ENCODE data around the gene KLHL2. TPM values are rescaled to one million over a fixed set of nuclear protein-coding genes. Genes with fewer than 3 reads are reported as not detected.
"Not testable (repeated sequence)": the region's sequence is repeated elsewhere in the genome, so short reads cannot be mapped to it uniquely, and the experiment has no call there.

KLHL2 gene
- 4.8 TPM for polyA plus RNA-seq (2013, experiment 1 of 2)
- 4.5 TPM for polyA plus RNA-seq (2013, experiment 2 of 2)

GRCh38 chr4:165207431-165208220 is at the start of gene KLHL2:
TSS of gene KLHL2 (plus strand) at chr4:165207561. CDS start at chr4:165207877, 316 bp downstream.
- peaks cover 1% of the 10 kb centered on the region for H3K79me1 ChIP-seq (ENCODE audit: low read length)
- H3K79me2 ChIP-seq (ENCODE audit: control insufficient read depth, insufficient read depth, low read length): peaks cover 3% of the 10 kb centered on the region
- DNase-seq: peak; percentile 75
- peak within 1 kb of the TSS; percentile 70 for H3K9ac ChIP-seq (ENCODE audit: low read length)
- no peak within 1 kb of the TSS for H2BK5ac ChIP-seq (ENCODE audit: low read length)
- H3K56ac ChIP-seq (ENCODE audit: low read length): peak within 1 kb of the TSS; percentile 86
- no peaks in the 10 kb centered on the region for H3K36me3 ChIP-seq (ENCODE audit: control insufficient read depth, insufficient read depth, low read length)
- H3K23ac ChIP-seq (ENCODE audit: low read length): peak within 1 kb of the TSS; percentile 67
- no peaks in the 10 kb centered on the region for H3K27me3 ChIP-seq (ENCODE audit: insufficient read depth, low read length, poor library complexity)
- peak within 1 kb of the TSS; percentile 66 for H3K27ac ChIP-seq (ENCODE audit: low read depth, low read length)
- H3K18ac ChIP-seq (ENCODE audit: low read length): peak within 1 kb of the TSS; percentile 83
- H2BK15ac ChIP-seq (replicated peaks; ENCODE audit: low read depth): peak within 1 kb of the TSS; percentile 3
- no peak within 1 kb of the TSS for H4K5ac ChIP-seq (ENCODE audit: low read length)
- WGBS (ENCODE audit: extremely low coverage, insufficient coverage, low lambda C conversion rate): no CpG with 5 or more reads among the region's 113 CpGs
- H3K4me3 ChIP-seq (ENCODE audit: low read length): peak within 1 kb of the TSS; percentile 69
- H2AK5ac ChIP-seq (ENCODE audit: low read length): no peak within 1 kb of the TSS
- H3K4me2 ChIP-seq (ENCODE audit: low read length): peak within 1 kb of the TSS; percentile 91
- no peak within 1 kb of the TSS for H4K8ac ChIP-seq (ENCODE audit: low read depth, low read length)
- H3K4me1 ChIP-seq (ENCODE audit: control insufficient read depth, low read depth, low read length): no peaks in the 10 kb centered on the region
- H3K4ac ChIP-seq (ENCODE audit: low read depth, low read length): peak within 1 kb of the TSS; percentile 73
- peak within 1 kb of the TSS; percentile 65 for H2BK120ac ChIP-seq (ENCODE audit: low read depth, low read length)

GRCh38 chr4:165158762-165159161 is 48.6 kb upstream of the KLHL2 start:
- Histone ChIP-seq H3K27me3 (ENCODE audit: insufficient read depth, low read length, poor library complexity) (no peaks in the 10 kb centered on the region), H3K27ac (ENCODE audit: low read depth, low read length) (no peak overlapping the region), H3K4me3 (ENCODE audit: low read length) (no peak overlapping the region), H3K79me2 (ENCODE audit: control insufficient read depth, insufficient read depth, low read length) (no peaks in the 10 kb centered on the region), H4K8ac (ENCODE audit: low read depth, low read length) (no peak overlapping the region), H3K36me3 (ENCODE audit: control insufficient read depth, insufficient read depth, low read length) (no peaks in the 10 kb centered on the region), H2AK5ac (ENCODE audit: low read length) (no peak overlapping the region), H2BK120ac (ENCODE audit: low read depth, low read length) (no peak overlapping the region), H3K79me1 (ENCODE audit: low read length) (no peaks in the 10 kb centered on the region), H3K23ac (ENCODE audit: low read length) (no peak overlapping the region), H3K4me1 (ENCODE audit: control insufficient read depth, low read depth, low read length) (no peaks in the 10 kb centered on the region), H2BK5ac (ENCODE audit: low read length) (no peak overlapping the region), H3K56ac (ENCODE audit: low read length) (no peak overlapping the region), H4K5ac (ENCODE audit: low read length) (no peak overlapping the region), H3K4me2 (ENCODE audit: low read length) (no peak overlapping the region), H2BK15ac (replicated peaks; ENCODE audit: low read depth) (no peak overlapping the region), H3K9ac (ENCODE audit: low read length) (no peak overlapping the region), H3K4ac (ENCODE audit: low read depth, low read length) (no peak overlapping the region), H3K18ac (ENCODE audit: low read length) (no peak overlapping the region)
- no peak for DNase-seq

- H3K4me1 ChIP-seq (ENCODE audit: control insufficient read depth, low read depth, low read length): no peaks in the 10 kb centered on the region
- no peak overlapping the region for H3K18ac ChIP-seq (ENCODE audit: low read length)
- H2BK5ac ChIP-seq (ENCODE audit: low read length): no peak overlapping the region
- no peak overlapping the region for H3K27ac ChIP-seq (ENCODE audit: low read depth, low read length)
- H3K4me2 ChIP-seq (ENCODE audit: low read length): no peak overlapping the region
- no peak overlapping the region for H4K5ac ChIP-seq (ENCODE audit: low read length)
- H3K23ac ChIP-seq (ENCODE audit: low read length): no peak overlapping the region
- H3K4me3 ChIP-seq (ENCODE audit: low read length): no peak overlapping the region
- no peak overlapping the region for H2BK15ac ChIP-seq (replicated peaks; ENCODE audit: low read depth)
- WGBS (ENCODE audit: extremely low coverage, insufficient coverage, low lambda C conversion rate): no CpG with 5 or more reads among the region's 2 CpGs
- no peak overlapping the region for H4K8ac ChIP-seq (ENCODE audit: low read depth, low read length)
- H3K79me2 ChIP-seq (ENCODE audit: control insufficient read depth, insufficient read depth, low read length): no peaks in the 10 kb centered on the region
- H3K36me3 ChIP-seq (ENCODE audit: control insufficient read depth, insufficient read depth, low read length): no peaks in the 10 kb centered on the region
- no peak overlapping the region for H3K4ac ChIP-seq (ENCODE audit: low read depth, low read length)
- no peak overlapping the region for H3K56ac ChIP-seq (ENCODE audit: low read length)
- H3K79me1 ChIP-seq (ENCODE audit: low read length): no peaks in the 10 kb centered on the region
- no peak overlapping the region for H2AK5ac ChIP-seq (ENCODE audit: low read length)
- no peak overlapping the region for H3K9ac ChIP-seq (ENCODE audit: low read length)
- H3K27me3 ChIP-seq (ENCODE audit: insufficient read depth, low read length, poor library complexity): no peaks in the 10 kb centered on the region
- no peak for DNase-seq
- H2BK120ac ChIP-seq (ENCODE audit: low read depth, low read length): no peak overlapping the region
Observed at GRCh38 chr4:165164257-165164656, 43.1 kb upstream of the KLHL2 start.

GRCh38 chr4:165166872-165167271 is 40.5 kb upstream of the KLHL2 start:
- not testable (repeated sequence) for H3K23ac ChIP-seq (ENCODE audit: low read length); H3K36me3 ChIP-seq (ENCODE audit: control insufficient read depth, insufficient read depth, low read length); H3K79me1 ChIP-seq (ENCODE audit: low read length); H3K9ac ChIP-seq (ENCODE audit: low read length); H3K4me2 ChIP-seq (ENCODE audit: low read length); H2BK5ac ChIP-seq (ENCODE audit: low read length); H4K5ac ChIP-seq (ENCODE audit: low read length); H2BK15ac ChIP-seq (replicated peaks; ENCODE audit: low read depth); H3K4me1 ChIP-seq (ENCODE audit: control insufficient read depth, low read depth, low read length); H3K27ac ChIP-seq (ENCODE audit: low read depth, low read length); H3K4me3 ChIP-seq (ENCODE audit: low read length); H3K56ac ChIP-seq (ENCODE audit: low read length); H3K4ac ChIP-seq (ENCODE audit: low read depth, low read length); H3K79me2 ChIP-seq (ENCODE audit: control insufficient read depth, insufficient read depth, low read length); H2AK5ac ChIP-seq (ENCODE audit: low read length); H2BK120ac ChIP-seq (ENCODE audit: low read depth, low read length); H4K8ac ChIP-seq (ENCODE audit: low read depth, low read length); H3K27me3 ChIP-seq (ENCODE audit: insufficient read depth, low read length, poor library complexity); DNase-seq; H3K18ac ChIP-seq (ENCODE audit: low read length)
- no CpG with 5 or more reads among the region's 1 CpG for WGBS (ENCODE audit: extremely low coverage, insufficient coverage, low lambda C conversion rate)

- DNase-seq: no peak
- WGBS (ENCODE audit: extremely low coverage, insufficient coverage, low lambda C conversion rate): no CpG with 5 or more reads among the region's 6 CpGs
Observed at GRCh38 chr4:165167650-165168049, 39.7 kb upstream of the KLHL2 start.

GRCh38 chr4:165170819-165171218 is 36.5 kb upstream of the KLHL2 start:
- no peaks in the 10 kb centered on the region for H3K4me1 ChIP-seq (ENCODE audit: control insufficient read depth, low read depth, low read length)
- no peak overlapping the region for H2BK15ac ChIP-seq (replicated peaks; ENCODE audit: low read depth)
- H3K27me3 ChIP-seq (ENCODE audit: insufficient read depth, low read length, poor library complexity): no peaks in the 10 kb centered on the region
- H3K56ac ChIP-seq (ENCODE audit: low read length): no peak overlapping the region
- no peak overlapping the region for H3K4me3 ChIP-seq (ENCODE audit: low read length)
- no CpG with 5 or more reads among the region's 2 CpGs for WGBS (ENCODE audit: extremely low coverage, insufficient coverage, low lambda C conversion rate)
- no peak overlapping the region for H3K27ac ChIP-seq (ENCODE audit: low read depth, low read length)
- no peaks in the 10 kb centered on the region for H3K79me1 ChIP-seq (ENCODE audit: low read length)
- H3K79me2 ChIP-seq (ENCODE audit: control insufficient read depth, insufficient read depth, low read length): no peaks in the 10 kb centered on the region
- no peak for DNase-seq
- H2BK120ac ChIP-seq (ENCODE audit: low read depth, low read length): no peak overlapping the region
- no peak overlapping the region for H3K4ac ChIP-seq (ENCODE audit: low read depth, low read length)
- H2BK5ac ChIP-seq (ENCODE audit: low read length): no peak overlapping the region
- no peak overlapping the region for H4K8ac ChIP-seq (ENCODE audit: low read depth, low read length)
- no peak overlapping the region for H3K23ac ChIP-seq (ENCODE audit: low read length)
- H3K36me3 ChIP-seq (ENCODE audit: control insufficient read depth, insufficient read depth, low read length): no peaks in the 10 kb centered on the region
- no peak overlapping the region for H3K4me2 ChIP-seq (ENCODE audit: low read length)
- H4K5ac ChIP-seq (ENCODE audit: low read length): no peak overlapping the region
- H2AK5ac ChIP-seq (ENCODE audit: low read length): no peak overlapping the region
- no peak overlapping the region for H3K18ac ChIP-seq (ENCODE audit: low read length)
- H3K9ac ChIP-seq (ENCODE audit: low read length): no peak overlapping the region

More at GRCh38 chr4:165167650-165168049, 39.7 kb upstream of the KLHL2 start:
- Histone ChIP-seq H2AK5ac (ENCODE audit: low read length) (no peak overlapping the region), H4K5ac (ENCODE audit: low read length) (no peak overlapping the region), H3K4me2 (ENCODE audit: low read length) (no peak overlapping the region), H3K79me2 (ENCODE audit: control insufficient read depth, insufficient read depth, low read length) (no peaks in the 10 kb centered on the region), H2BK120ac (ENCODE audit: low read depth, low read length) (no peak overlapping the region), H3K79me1 (ENCODE audit: low read length) (no peaks in the 10 kb centered on the region), H3K4me1 (ENCODE audit: control insufficient read depth, low read depth, low read length) (no peaks in the 10 kb centered on the region), H3K9ac (ENCODE audit: low read length) (no peak overlapping the region), H3K56ac (ENCODE audit: low read length) (no peak overlapping the region), H3K27ac (ENCODE audit: low read depth, low read length) (no peak overlapping the region), H3K36me3 (ENCODE audit: control insufficient read depth, insufficient read depth, low read length) (no peaks in the 10 kb centered on the region), H3K4ac (ENCODE audit: low read depth, low read length) (no peak overlapping the region), H4K8ac (ENCODE audit: low read depth, low read length) (no peak overlapping the region), H3K23ac (ENCODE audit: low read length) (no peak overlapping the region), H3K27me3 (ENCODE audit: insufficient read depth, low read length, poor library complexity) (no peaks in the 10 kb centered on the region), H2BK5ac (ENCODE audit: low read length) (no peak overlapping the region), H2BK15ac (replicated peaks; ENCODE audit: low read depth) (no peak overlapping the region), H3K18ac (ENCODE audit: low read length) (no peak overlapping the region), H3K4me3 (ENCODE audit: low read length) (no peak overlapping the region)

Data from mesendoderm (in vitro differentiated cells).